Heart left ventricle (tissue), 16 donors: ENCODE data around the gene PDE3A. TPM values are rescaled to one million over a fixed set of nuclear protein-coding genes. Genes with fewer than 3 reads are reported as not detected.

Source experiments
- ATAC-seq, 4 donors: fragments of 200-7000 bp; cut with Tn5 transposase; one replicate each; pipeline ENCODE4 v1.9.1; 2020 to 2022; ENCODE audit warnings: moderate library complexity in 4 of 4, mild to moderate bottlenecking in 3 of 4, moderate number of reproducible peaks in 1 of 4
- DNase-seq, 5 donors: peaks; one replicate each; pipeline ENCODE4 v3.0.0-alpha.2; 2020
- H3K27ac ChIP-seq, 12 donors: fragments of 200-600 bp; sonication (generic) in 4 of 12; one replicate each; pipeline versions ENCODE4 v1.5.0 to v1.8.0; 2016 to 2022; ENCODE audit warnings: mild to moderate bottlenecking in 2 of 12
- H3K27me3 ChIP-seq, 9 donors: fragments of 200-600 bp; sonication (generic) in 2 of 9; one replicate each; pipeline versions ENCODE4 v1.5.1 to v1.8.0; 2016 to 2022; ENCODE audit warnings: mild to moderate bottlenecking in 3 of 9
- H3K36me3 ChIP-seq, 9 donors: fragments of 200-600 bp; sonication (generic) in 2 of 9; one replicate each; pipeline versions ENCODE4 v1.5.0 to v1.8.0; 2018 to 2022; ENCODE audit warnings: mild to moderate bottlenecking in 2 of 9
- H3K4me1 ChIP-seq, 12 donors: fragments of 200-600 bp; sonication (generic) in 4 of 12; one replicate each; pipeline versions ENCODE4 v1.5.0 to v1.8.0; 2016 to 2022; ENCODE audit warnings: mild to moderate bottlenecking in 3 of 12
- H3K4me3 ChIP-seq, 12 donors: fragments of 200-600 bp; sonication (generic) in 4 of 12; one replicate each; pipeline versions ENCODE4 v1.5.0 to v1.8.0; 2017 to 2022; ENCODE audit warnings: mild to moderate bottlenecking in 9 of 12, moderate library complexity in 4 of 12
- H3K9me3 ChIP-seq, 12 donors: fragments of 200-600 bp; sonication (generic) in 4 of 12; one replicate each; pipeline versions ENCODE4 v1.5.0 to v1.8.0; 2016 to 2022; ENCODE audit warnings: mild to moderate bottlenecking in 1 of 12
- POLR2A ChIP-seq, 2 donors: fragments of 450-650 bp; IDR thresholded peaks; one replicate each; pipeline ENCODE4 v1.6.1; 2017; ENCODE audit warnings: antibody characterized with exemption in 2 of 2, mild to moderate bottlenecking in 2 of 2, moderate library complexity in 2 of 2
- WGBS, 4 donors: extraction: QIAGEN DNeasy Blood & Tissue Kit in 2 of 4; methylation state at CpG; one replicate each; pipeline versions ENCODE4 v1.1.5 to v1.1.7; 2013 to 2018; 5-methylcytosine and 5-hydroxymethylcytosine counted together
- intact Hi-C, 10 donors: fragments of 100-400 bp; cut with DNase I; formaldehyde crosslinking; loops; one replicate each; pipeline versions ENCODE4 v1.11.1 to v1.14.2; 2022
- polyA plus RNA-seq, 2 donors: library from polyadenylated mRNA; stranded (reverse); fragments of 200-250 nt; gene quantifications; one replicate each; pipeline ENCODE4 v1.2.3, GENCODE V29; 2013
- total RNA-seq, 9 donors: library from RNA; depleted of rRNA in 2 of 9; stranded (reverse); fragments of >200 nt in 2 of 9; fragmentation: NEBNext Ultra II Directional in 3 of 9; extraction: Animal tissue kit (Norgen Biotek cat#: 25700) in 3 of 9; gene quantifications; one replicate each; pipeline versions ENCODE4 v1.1.0 to v1.2.4, GENCODE V29; 2016 to 2023
- TF ChIP-seq, protein P1 (sequence below), 12 donors: fragments of 200-600 bp; sonication (generic) in 4 of 12; IDR thresholded peaks; one replicate each; pipeline versions ENCODE4 v1.5.0 to v1.8.0; 2018 to 2022; ENCODE audit warnings: antibody characterized with exemption in 12 of 12, mild to moderate bottlenecking in 5 of 12
- donor health status: ischemic (EF 13 %, LVEDD 7.1; RV severe dilation, severe dysfunction).
- donor health status: healthy with polysubstance abuse.
- donor health status: DM: no; HTN: yes; CAD: no.
- donor health status: DM: no; HTN: no; CAD: no.
- donor health status: ischemic (EF 25% LVEDD 6.9; RV normal size, moderate dysfunction).
- donor health status: ischemic (EF 25% LVEDD 5.7; RV mildly dilated, moderate dysfunction).
- donor health status: healthy.
- donor health status: DM: yes; HTN: yes; CAD: no.
- donor health status: ischemic (EF 35%, LVEDD 5.7; RV mildly dilated, moderate dysfunction).
- donor health status: nonischemic (EF 11% LVEDD 7.7; RV severe dilation, severe dysfunction).
- donor health status: DM: yes; HTN: yes; CAD: no.
- donor health status: PGD.
- donor health status: ischemic (EF 29% LVEDD 5.4; RV normal size, mild dysfunction).
- donor health status: nonischemic (EF 23%, LVEDD 6.1; RV moderate dilation, normal function).

The PDE3A gene
- total and polyA plus RNA-seq, 11 donors: 44.5 to 295 (median 183) TPM

DNA sequence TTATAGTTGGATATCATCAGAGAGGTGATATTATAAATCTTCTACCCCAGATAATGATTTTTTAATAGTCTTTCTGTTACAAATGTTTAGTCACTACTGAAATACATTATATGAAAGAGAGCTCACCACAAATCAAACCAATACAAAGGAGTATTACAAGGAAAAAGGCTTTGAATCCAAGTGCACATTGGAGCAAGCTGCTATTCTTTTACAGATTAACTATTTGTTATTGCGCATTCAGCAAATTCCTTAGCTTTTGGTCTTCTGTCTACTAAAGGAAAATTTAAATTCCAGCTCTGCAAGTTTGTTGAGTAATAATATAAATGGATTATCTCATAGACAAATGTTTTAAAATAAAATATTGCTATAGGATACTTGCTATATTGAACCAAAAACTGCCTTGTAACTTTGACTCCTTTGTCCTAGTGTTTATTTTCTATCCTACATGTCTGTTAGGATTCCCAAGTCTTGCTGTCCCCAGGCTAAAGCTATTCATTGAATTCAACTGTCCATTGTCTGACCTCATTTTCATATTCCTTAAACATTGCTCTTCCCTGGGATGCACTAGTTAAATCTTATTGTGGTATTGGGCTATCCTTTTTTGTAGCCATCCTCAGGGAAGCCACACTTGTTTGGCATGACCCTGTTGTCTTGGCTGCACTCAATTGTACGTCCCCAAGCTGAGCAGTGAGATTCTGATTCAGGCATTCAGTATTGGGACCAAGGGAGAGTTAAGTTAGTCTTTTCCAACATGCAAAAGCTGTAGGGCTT, 41.5 kb downstream of the PDE3A start:
- DNase-seq (no peak), ATAC-seq (peak in 1 of 4 donors; percentile 15)
- Histone ChIP-seq H3K4me1 (peaks cover 0 to 80% (median 22%) of the 10 kb centered on the region in 12 donors), H3K36me3 (no peaks in the 10 kb centered on the region), H3K27me3 (no peaks in the 10 kb centered on the region), H3K9me3 (no peaks in the 10 kb centered on the region), H3K4me3 (no peak overlapping the region), H3K27ac (peak overlapping the region in 4 of 12 donors; percentile 14 to 53 (median 34))
- no peak for TF ChIP-seq POLR2A (IDR thresholded peaks at IDR 0.05)
- TF ChIP-seq, protein P1, sequence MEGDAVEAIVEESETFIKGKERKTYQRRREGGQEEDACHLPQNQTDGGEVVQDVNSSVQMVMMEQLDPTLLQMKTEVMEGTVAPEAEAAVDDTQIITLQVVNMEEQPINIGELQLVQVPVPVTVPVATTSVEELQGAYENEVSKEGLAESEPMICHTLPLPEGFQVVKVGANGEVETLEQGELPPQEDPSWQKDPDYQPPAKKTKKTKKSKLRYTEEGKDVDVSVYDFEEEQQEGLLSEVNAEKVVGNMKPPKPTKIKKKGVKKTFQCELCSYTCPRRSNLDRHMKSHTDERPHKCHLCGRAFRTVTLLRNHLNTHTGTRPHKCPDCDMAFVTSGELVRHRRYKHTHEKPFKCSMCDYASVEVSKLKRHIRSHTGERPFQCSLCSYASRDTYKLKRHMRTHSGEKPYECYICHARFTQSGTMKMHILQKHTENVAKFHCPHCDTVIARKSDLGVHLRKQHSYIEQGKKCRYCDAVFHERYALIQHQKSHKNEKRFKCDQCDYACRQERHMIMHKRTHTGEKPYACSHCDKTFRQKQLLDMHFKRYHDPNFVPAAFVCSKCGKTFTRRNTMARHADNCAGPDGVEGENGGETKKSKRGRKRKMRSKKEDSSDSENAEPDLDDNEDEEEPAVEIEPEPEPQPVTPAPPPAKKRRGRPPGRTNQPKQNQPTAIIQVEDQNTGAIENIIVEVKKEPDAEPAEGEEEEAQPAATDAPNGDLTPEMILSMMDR (IDR thresholded peaks at IDR 0.05): no peak
- WGBS, 4 donors: 55 to 67% (median 60%) methylated on average over 2 of the region's 2 CpGs
- intact Hi-C loops: no loop called here

DNA sequence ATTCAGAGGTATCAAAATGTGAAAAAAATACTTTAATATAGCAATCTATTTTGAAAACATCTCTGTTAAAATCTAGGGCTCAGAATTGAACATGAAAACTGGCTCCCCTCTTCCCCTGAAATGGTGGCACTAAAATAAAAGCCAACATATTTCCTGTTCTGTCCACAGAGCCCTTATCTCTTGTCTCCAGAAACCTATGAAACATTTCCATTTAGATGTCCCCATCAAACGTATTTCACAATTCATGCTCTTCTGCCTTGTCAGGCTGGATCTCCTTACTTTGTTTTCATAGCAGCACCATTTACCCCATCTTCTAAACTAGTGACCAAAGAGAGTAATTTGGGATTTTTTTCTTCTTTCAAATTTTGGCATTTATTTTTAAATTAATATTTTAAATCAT, 42.4 kb downstream of the PDE3A start:
- TF ChIP-seq, protein P1 (IDR thresholded peaks at IDR 0.05): no peak
- no peak for TF ChIP-seq POLR2A (IDR thresholded peaks at IDR 0.05)
- Histone ChIP-seq H3K4me1 (peaks cover 0 to 80% (median 26%) of the 10 kb centered on the region in 12 donors), H3K4me3 (no peak overlapping the region), H3K9me3 (no peaks in the 10 kb centered on the region), H3K36me3 (no peaks in the 10 kb centered on the region), H3K27me3 (no peaks in the 10 kb centered on the region), H3K27ac (peak overlapping the region in 2 of 12 donors; percentile 14 to 50)
- WGBS, 4 donors: 16 to 27% (median 25%) methylated on average over 1 of the region's 1 CpG
- DNase-seq (no peak), ATAC-seq (no peak)
- intact Hi-C loops: no loop called here

DNA sequence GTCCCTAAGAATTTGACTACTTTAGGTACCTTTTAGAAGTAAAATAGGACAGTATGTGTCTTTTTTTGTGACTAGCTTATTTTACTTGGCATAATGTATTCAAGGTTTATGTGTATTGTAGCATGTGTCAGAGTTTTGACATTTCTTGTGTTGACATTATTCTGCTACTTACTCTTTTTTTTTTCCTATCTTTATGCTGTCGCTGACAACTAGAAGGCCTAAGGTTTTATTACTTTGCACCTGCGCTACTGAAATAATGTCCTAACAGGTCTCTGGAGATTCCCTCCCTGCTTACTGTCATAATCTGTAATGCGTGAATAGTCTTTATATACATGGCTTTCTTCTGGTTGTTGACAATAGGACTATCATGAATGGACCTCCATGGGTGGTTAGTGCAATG, 43.0 kb downstream of the PDE3A start:
- no peak for DNase-seq
- no peaks in the 10 kb centered on the region for H3K9me3 ChIP-seq
- WGBS, 4 donors: 55 to 63% (median 60%) methylated on average over 3 of the region's 3 CpGs
- ATAC-seq: no peak
- H3K4me1 ChIP-seq: peaks cover 0 to 80% (median 27%) of the 10 kb centered on the region in 12 donors
- intact Hi-C loops: no loop called here
- H3K36me3 ChIP-seq: no peaks in the 10 kb centered on the region
- H3K27ac ChIP-seq: no peak overlapping the region
- H3K27me3 ChIP-seq: no peaks in the 10 kb centered on the region
- no peak overlapping the region for H3K4me3 ChIP-seq
- TF ChIP-seq, protein P1 (IDR thresholded peaks at IDR 0.05): no peak
- TF ChIP-seq POLR2A (IDR thresholded peaks at IDR 0.05): no peak

DNA sequence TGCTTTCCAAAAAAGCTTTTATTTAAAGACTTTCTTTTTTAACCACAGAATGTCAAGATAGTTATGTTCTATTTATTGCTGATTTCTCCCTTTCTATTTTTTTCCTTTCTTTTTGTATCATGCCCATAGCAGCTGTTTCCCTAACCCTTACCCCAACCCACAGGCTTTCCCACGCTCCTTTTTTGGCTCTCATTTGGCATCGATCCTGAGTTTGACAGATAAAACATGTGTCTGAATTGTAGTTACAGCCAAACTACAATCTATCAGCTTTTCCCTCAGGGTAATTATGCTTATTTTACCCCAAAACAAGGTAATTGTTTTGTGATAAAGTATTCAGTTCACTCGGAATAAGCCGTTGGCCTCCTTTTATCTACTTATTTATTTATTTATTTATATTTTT, 46.7 kb downstream of the PDE3A start:
- DNase-seq (peak in 4 of 5 donors; percentile 53 to 72 (median 62)), ATAC-seq (peak; percentile 42 to 68 (median 54))
- peak overlapping the region in 4 of 12 donors; percentile 0 to 15 (median 10) for H3K4me3 ChIP-seq
- H3K36me3 ChIP-seq: no peaks in the 10 kb centered on the region
- WGBS, 4 donors: 0 to 1% (median 1%) methylated on average over 4 of the region's 4 CpGs
- TF ChIP-seq POLR2A (IDR thresholded peaks at IDR 0.05): no peak
- TF ChIP-seq, protein P1 (IDR thresholded peaks at IDR 0.05): no peak
- H3K9me3 ChIP-seq: no peaks in the 10 kb centered on the region
- peaks cover 0 to 85% (median 31%) of the 10 kb centered on the region in 12 donors for H3K4me1 ChIP-seq
- peak overlapping the region in 10 of 12 donors; percentile 18 to 61 (median 44) for H3K27ac ChIP-seq
- no peaks in the 10 kb centered on the region for H3K27me3 ChIP-seq
- intact Hi-C loops: no loop called here
